Measurements from ENCODE around the gene BMAL1.

BMAL1 gene

GRCh38 chr11:13294178-13294577 is 16.6 kb downstream of the BMAL1 start:
- DNase-seq, result no peak

- no peak for DNase-seq
Measured at GRCh38 chr11:13294771-13295579, 17.4 kb downstream of the BMAL1 start.

GRCh38 chr11:13297308-13297916 is 19.8 kb downstream of the BMAL1 start:
- no peak for DNase-seq

GRCh38 chr11:13297917-13298356 is 20.3 kb downstream of the BMAL1 start:
- no peak for DNase-seq

- no peak for DNase-seq
Measured at GRCh38 chr11:13298765-13299164, 21.2 kb downstream of the BMAL1 start.

- no peak for DNase-seq
Measured at GRCh38 chr11:13301522-13301921, 23.9 kb downstream of the BMAL1 start.

DNA sequence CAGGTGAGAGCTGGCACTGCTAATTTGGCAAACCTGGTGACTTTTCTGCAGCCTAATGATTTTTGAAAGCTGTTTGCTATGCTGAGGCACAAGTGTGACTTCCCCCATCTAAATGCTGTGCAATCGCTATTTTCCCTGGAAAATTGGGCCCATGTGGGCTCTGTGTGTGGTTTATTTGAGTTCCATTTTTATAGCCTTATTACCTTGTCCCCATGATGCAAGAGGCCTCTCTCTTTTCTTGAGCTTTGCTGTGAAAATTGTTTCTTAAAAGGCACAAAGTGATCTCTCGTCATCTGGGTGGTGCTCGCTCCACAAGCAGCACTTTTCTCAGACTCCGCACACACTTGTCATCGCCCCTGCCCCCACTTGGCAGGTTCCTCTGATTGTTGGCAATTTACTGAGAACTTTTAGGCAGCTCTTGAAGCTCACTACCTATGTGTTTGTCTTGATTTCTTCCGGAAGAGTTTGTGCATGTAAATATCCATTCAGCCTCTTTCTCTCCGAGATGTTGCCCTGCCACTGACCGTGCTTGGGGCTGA is 24.9 kb downstream of the BMAL1 start:
- DNase-seq, result no peak

DNA sequence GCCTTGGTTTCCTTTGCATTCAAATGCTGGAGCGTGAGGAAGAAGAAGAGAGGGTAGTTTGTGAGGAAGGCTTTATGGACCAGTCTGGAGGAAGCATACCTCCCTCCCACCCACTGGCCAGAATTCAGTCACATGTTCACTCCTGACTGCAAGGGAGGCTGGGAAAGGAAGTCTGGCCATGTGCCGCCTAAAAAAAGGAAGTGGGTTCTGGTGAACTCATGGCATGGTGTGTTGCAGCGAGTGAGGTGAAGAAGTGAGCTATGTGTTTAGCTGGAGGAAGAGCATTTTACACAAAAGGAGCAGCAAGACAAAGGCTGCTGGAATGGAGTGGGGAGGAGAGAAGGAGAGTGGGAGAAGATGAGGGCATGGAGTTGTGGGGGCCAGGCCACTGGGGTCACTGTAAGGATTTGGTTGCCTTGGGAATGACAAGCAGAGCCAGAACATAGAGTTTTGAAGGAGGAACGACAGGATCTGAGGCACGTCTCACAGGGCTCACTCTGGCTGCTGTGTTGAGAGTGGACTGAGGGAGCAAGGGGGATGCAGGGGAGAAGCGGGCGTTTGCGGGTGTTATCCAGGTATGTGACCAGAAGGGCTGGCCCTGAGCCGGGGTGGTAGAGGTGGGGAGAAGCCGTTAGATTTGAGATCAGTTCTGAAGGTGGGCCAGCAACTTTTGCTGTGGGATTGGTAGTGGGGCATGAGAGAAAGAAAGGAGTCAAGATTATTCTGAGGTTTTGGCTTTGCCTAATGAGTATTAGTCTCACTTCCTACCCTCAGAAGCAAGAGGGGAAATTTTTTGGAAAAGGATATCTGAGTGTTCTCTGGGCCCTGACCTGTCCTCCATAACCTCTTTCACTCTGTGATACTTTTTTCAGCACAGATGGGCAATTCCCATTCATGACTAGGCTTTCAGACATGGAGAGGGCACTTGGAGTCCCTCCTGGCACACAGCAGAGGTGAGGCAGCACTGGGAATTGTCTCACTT is 26.4 kb downstream of the BMAL1 start:
- DNase-seq, result no peak

- no peak for DNase-seq
Measured at GRCh38 chr11:13304655-13305335, 27.2 kb downstream of the BMAL1 start.

DNA sequence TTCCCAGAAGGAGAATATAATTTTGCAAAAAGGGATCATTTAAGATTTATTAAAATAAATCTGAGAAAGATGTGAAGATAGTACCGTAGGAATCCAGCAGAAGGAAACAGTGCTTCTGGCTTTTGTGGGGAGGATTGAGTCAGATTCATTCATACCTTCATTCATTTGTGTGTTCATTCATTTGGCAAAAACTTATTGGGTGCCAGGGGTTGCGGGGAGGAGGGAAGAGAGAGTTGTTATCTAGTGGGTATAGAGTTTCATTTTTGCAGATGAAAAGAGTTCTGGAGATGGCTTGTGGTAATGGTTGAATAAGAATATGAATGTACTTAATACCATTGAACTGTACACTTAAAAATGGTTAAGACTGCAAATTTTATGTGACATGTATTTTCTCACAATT is 31.1 kb downstream of the BMAL1 start:
- no peak for DNase-seq

DNA sequence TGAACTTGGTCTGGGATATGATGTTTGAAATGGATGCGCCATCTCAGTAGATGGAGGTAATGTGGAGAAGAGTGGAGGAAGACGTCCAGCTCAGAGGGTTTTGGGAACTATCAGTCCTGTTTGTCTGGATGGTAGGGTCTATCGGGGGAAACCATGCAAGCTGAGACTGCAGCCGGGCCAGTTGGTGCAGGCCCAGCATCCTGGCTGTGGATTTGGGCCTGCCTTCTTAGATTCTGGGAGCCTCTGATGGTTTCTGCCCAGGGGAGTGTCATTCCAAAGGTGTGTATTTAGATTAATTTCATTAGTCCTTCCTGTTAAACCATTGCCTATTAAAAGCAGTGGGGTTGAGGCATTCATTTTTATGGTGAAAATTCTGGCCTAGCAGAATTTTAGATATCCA is 31.6 kb downstream of the BMAL1 start:
- no peak for DNase-seq

DNA sequence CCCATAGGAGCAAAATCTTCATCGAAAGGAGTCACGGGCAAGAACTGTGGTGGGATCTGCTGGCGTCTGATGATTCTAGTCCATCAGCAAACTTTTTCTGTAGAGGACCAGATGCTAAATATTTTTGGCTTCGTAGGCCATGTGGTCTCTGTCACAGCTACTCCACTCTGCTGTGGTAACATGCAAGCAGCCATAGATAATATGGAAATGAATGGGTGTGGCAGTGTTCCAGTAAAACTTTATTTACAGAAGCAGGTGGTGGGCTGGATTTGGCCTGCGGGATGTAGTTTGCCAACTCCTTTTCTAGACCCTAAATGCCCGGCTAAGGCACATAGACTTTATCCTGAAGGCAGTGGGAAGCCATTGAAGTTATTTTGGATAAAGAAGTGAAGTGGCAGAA is 32.9 kb downstream of the BMAL1 start:
- no peak for DNase-seq

- no peak for DNase-seq
Measured at GRCh38 chr11:13311570-13311969, 34.0 kb downstream of the BMAL1 start.

GRCh38 chr11:13313005-13313819 is 35.6 kb downstream of the BMAL1 start:
- no peak for DNase-seq

DNA sequence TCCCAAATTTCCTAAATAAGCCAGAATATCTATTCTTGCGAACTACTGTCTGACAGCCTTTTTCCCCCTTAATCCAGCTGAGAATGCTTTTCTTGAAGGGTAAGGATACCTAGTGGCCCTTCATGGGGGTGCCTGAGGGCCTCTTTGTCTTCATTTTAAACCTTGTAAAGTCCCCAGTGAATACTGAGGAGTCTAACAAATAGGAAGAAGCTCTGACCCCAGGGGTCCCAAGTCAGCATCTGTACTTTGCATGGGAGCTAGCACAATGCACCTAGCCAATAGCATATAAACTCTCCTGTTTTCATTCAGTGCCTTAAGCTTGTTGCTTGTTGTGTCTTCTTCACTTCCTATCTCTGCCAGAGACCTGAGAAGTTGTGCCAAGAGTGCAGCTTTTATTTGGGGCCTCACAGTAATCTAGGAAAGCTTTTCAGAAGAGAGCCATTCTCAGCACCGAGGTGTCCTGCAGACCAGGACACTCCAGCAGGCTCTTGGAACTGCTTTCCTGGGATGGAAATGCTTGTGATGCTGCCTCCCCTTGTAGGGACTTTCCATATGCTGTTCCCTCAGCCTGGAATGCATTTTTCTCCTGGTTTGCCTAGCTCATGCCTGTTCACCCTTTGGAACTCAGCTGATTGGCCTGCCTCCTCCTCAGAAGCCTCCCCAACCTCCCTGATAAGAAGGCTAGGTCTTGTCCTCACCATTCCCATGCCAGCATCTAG is 37.2 kb downstream of the BMAL1 start:
- DNase-seq, result no peak

GRCh38 chr11:13315517-13316432 is 38.2 kb downstream of the BMAL1 start:
- no peak for DNase-seq

- no peak for DNase-seq
Measured at GRCh38 chr11:13316528-13316961, 39.0 kb downstream of the BMAL1 start.

- no peak for DNase-seq
Measured at GRCh38 chr11:13317293-13318080, 39.9 kb downstream of the BMAL1 start.
